ENCODE results near the gene POLD3. TPM values are rescaled to one million over a fixed set of nuclear protein-coding genes. Genes with fewer than 3 reads are reported as not detected.

Gene POLD3
- total RNA-seq, 1 experiment from 2014 or later: 19.5 TPM

- BruUV-seq (replicated peaks): no TSS peak
- intact Hi-C loops (cut with micrococcal nuclease): no loop called here
- no peak overlapping the region for H3K4me3 Mint-ChIP-seq (ENCODE audit: unreplicated experiment)
- POLR2A ChIA-PET: interaction anchor here (0.5 to 0.6 kb wide), 2 partner anchors 17 to 58 kb away, joined by 3 read pairs; no protein-coding TSS in a partner anchor
- no peaks in the 10 kb centered on the region for H3K9me3 Mint-ChIP-seq (ENCODE audit: unreplicated experiment)
- H3K4me1 Mint-ChIP-seq (ENCODE audit: insufficient read depth, unreplicated experiment): no peaks in the 10 kb centered on the region
- TF ChIP-seq CTCF (IDR thresholded peaks at IDR 0.05; ENCODE audit: unreplicated experiment): no peak
- peaks cover 27% of the 10 kb centered on the region for H3K36me3 Mint-ChIP-seq (ENCODE audit: insufficient read depth, unreplicated experiment)
- DNase-seq (ENCODE audit: unreplicated experiment): no peak
- no peak overlapping the region for H3K27ac Mint-ChIP-seq (ENCODE audit: low read depth, unreplicated experiment)
- no peaks in the 10 kb centered on the region for H3K27me3 Mint-ChIP-seq (ENCODE audit: insufficient read depth, unreplicated experiment)
- CTCF ChIA-PET: interaction anchor here (0.7 to 2.1 kb wide), 6 partner anchors 14 to 125 kb away, joined by 3 to 9 read pairs (median 4); no protein-coding TSS in a partner anchor
Measured at GRCh38 chr11:74615311-74615710, 22.9 kb downstream of the POLD3 start.

- Mint-ChIP-seq H3K27ac (ENCODE audit: low read depth, unreplicated experiment) (no peak overlapping the region), H3K27me3 (ENCODE audit: insufficient read depth, unreplicated experiment) (no peaks in the 10 kb centered on the region), H3K9me3 (ENCODE audit: unreplicated experiment) (no peaks in the 10 kb centered on the region), H3K4me1 (ENCODE audit: insufficient read depth, unreplicated experiment) (no peaks in the 10 kb centered on the region), H3K4me3 (ENCODE audit: unreplicated experiment) (no peak overlapping the region), H3K36me3 (ENCODE audit: insufficient read depth, unreplicated experiment) (peaks cover 30% of the 10 kb centered on the region)
- BruUV-seq (replicated peaks): no TSS peak
- ChIA-PET POLR2A (interaction anchor here (0.6 kb wide), 1 partner anchor 57 kb away, joined by 6 read pairs; no protein-coding TSS in a partner anchor), CTCF (interaction anchor here (0.9 to 2.1 kb wide), 4 partner anchors 19 to 124 kb away, joined by 3 to 9 read pairs (median 4); no protein-coding TSS in a partner anchor)
- intact Hi-C loops (cut with micrococcal nuclease): no loop called here
- no peak for DNase-seq (ENCODE audit: unreplicated experiment)
- no peak for TF ChIP-seq CTCF (IDR thresholded peaks at IDR 0.05; ENCODE audit: unreplicated experiment)
Measured at GRCh38 chr11:74615988-74616387, 23.6 kb downstream of the POLD3 start.

DNA sequence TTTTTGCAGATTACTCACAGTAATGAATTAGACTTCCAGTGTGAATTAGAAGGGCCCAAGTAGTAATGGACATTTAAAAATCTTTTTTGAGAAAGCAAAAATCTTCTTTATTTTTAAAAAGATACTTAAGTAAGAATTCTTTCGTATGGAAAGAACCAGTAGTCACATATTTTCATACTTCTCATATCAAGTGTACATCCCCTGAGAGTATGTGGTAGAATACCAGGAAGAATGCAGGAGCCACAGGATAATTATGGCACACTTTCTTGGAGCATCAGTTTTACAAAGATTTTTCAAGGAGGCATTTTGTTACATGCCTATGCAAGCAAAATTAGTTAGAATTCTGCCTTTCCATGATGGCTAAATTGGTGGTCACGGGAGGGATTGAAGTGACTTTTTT, 28.1 kb downstream of the POLD3 start:
- no peaks in the 10 kb centered on the region for H3K27me3 Mint-ChIP-seq (ENCODE audit: insufficient read depth, unreplicated experiment)
- peaks cover 42% of the 10 kb centered on the region for H3K36me3 Mint-ChIP-seq (ENCODE audit: insufficient read depth, unreplicated experiment)
- H3K27ac Mint-ChIP-seq (ENCODE audit: low read depth, unreplicated experiment): no peak overlapping the region
- H3K4me3 Mint-ChIP-seq (ENCODE audit: unreplicated experiment): no peak overlapping the region
- no peak for TF ChIP-seq CTCF (IDR thresholded peaks at IDR 0.05; ENCODE audit: unreplicated experiment)
- H3K4me1 Mint-ChIP-seq (ENCODE audit: insufficient read depth, unreplicated experiment): no peaks in the 10 kb centered on the region
- CTCF ChIA-PET: interaction anchor here (0.6 to 0.9 kb wide), 3 partner anchors 76 to 1688 kb away, joined by 3 read pairs; no protein-coding TSS in a partner anchor
- DNase-seq (ENCODE audit: unreplicated experiment): no peak
- TSS peak; percentile 12 for BruUV-seq (replicated peaks)
- intact Hi-C loops (cut with micrococcal nuclease): no loop called here
- POLR2A ChIA-PET: interaction anchor here (0.6 kb wide), 1 partner anchor 112 kb away, joined by 3 read pairs; no protein-coding TSS in a partner anchor
- no peaks in the 10 kb centered on the region for H3K9me3 Mint-ChIP-seq (ENCODE audit: unreplicated experiment)

GRCh38 chr11:74626130-74626529, 33.7 kb downstream of the POLD3 start:
- TF ChIP-seq CTCF (IDR thresholded peaks at IDR 0.05; ENCODE audit: unreplicated experiment): no peak
- POLR2A ChIA-PET: interaction anchor here (0.7 kb wide), 1 partner anchor 22 kb away, joined by 3 read pairs; no protein-coding TSS in a partner anchor
- Mint-ChIP-seq H3K27me3 (ENCODE audit: insufficient read depth, unreplicated experiment) (no peaks in the 10 kb centered on the region), H3K36me3 (ENCODE audit: insufficient read depth, unreplicated experiment) (peaks cover 33% of the 10 kb centered on the region), H3K27ac (ENCODE audit: low read depth, unreplicated experiment) (no peak overlapping the region), H3K4me1 (ENCODE audit: insufficient read depth, unreplicated experiment) (no peaks in the 10 kb centered on the region), H3K4me3 (ENCODE audit: unreplicated experiment) (no peak overlapping the region), H3K9me3 (ENCODE audit: unreplicated experiment) (no peaks in the 10 kb centered on the region)
- DNase-seq (ENCODE audit: unreplicated experiment): no peak
- CTCF ChIA-PET: interaction anchor here (1.1 kb wide), 1 partner anchor 15 kb away, joined by 3 read pairs; no protein-coding TSS in a partner anchor
- no TSS peak for BruUV-seq (replicated peaks)
- intact Hi-C loops (cut with micrococcal nuclease): no loop called here
